ENCODE data around the gene PTPRA.
A peak's percentile ranks its signal among the peaks of the same experiment; 100 is the strongest.
"Not testable (repeated sequence)": the region's sequence is repeated elsewhere in the genome, so short reads cannot be mapped to it uniquely, and the experiment has no call there.

Gene PTPRA

GRCh38 chr20:2873010-2873746 is at the start of gene PTPRA:
Gene PTPRA, plus strand, starts transcription at chr20:2873481. Its CDS starts 90,797 bp downstream, at chr20:2964278.
- peak; percentile 77 for DNase-seq (ENCODE audit: low read depth)

- DNase-seq (ENCODE audit: low read depth) = no peak
These were observed 47.5 kb upstream of the PTPRA start for GRCh38 chr20:2825761-2826160.

- DNase-seq (ENCODE audit: low read depth) = no peak
These were observed 46.6 kb upstream of the PTPRA start for GRCh38 chr20:2826655-2827054.

GRCh38 chr20:2829376-2829775 is 43.9 kb upstream of the PTPRA start:
- DNase-seq (ENCODE audit: low read depth) = no peak

- not testable (repeated sequence) for DNase-seq (ENCODE audit: low read depth)
These were observed 42.1 kb upstream of the PTPRA start for GRCh38 chr20:2831206-2831605.

- DNase-seq (ENCODE audit: low read depth) = no peak
These were observed 39.5 kb upstream of the PTPRA start for GRCh38 chr20:2833761-2834160.

GRCh38 chr20:2834401-2835110 is 38.7 kb upstream of the PTPRA start:
- DNase-seq (ENCODE audit: low read depth) = no peak

GRCh38 chr20:2835331-2835796 is 37.9 kb upstream of the PTPRA start:
- no peak for DNase-seq (ENCODE audit: low read depth)

- no peak for DNase-seq (ENCODE audit: low read depth)
These were observed 37.2 kb upstream of the PTPRA start for GRCh38 chr20:2836035-2836434.

GRCh38 chr20:2837221-2837960 is 35.9 kb upstream of the PTPRA start:
- no peak for DNase-seq (ENCODE audit: low read depth)

- no peak for DNase-seq (ENCODE audit: low read depth)
These were observed 35.0 kb upstream of the PTPRA start for GRCh38 chr20:2838170-2838797.

GRCh38 chr20:2838847-2839671 is 34.2 kb upstream of the PTPRA start:
- no peak for DNase-seq (ENCODE audit: low read depth)

GRCh38 chr20:2839732-2840137 is 33.5 kb upstream of the PTPRA start:
- DNase-seq (ENCODE audit: low read depth) = no peak

GRCh38 chr20:2840138-2840966 is 32.9 kb upstream of the PTPRA start, which contains the start of the genes PCED1A and VPS16:
Gene PCED1A, minus strand, starts transcription at chr20:2840655. Its CDS starts 743 bp downstream, at chr20:2839912.
Gene VPS16, plus strand, starts transcription at chr20:2840745. Its CDS starts 30 bp downstream, at chr20:2840775.
- DNase-seq (ENCODE audit: low read depth) = peak; percentile 71

- DNase-seq (ENCODE audit: low read depth) = peak; percentile 40
These were observed 32.2 kb upstream of the PTPRA start for GRCh38 chr20:2840967-2841531.

GRCh38 chr20:2845607-2846006 is 27.7 kb upstream of the PTPRA start:
- DNase-seq (ENCODE audit: low read depth) = no peak

GRCh38 chr20:2846698-2847097 is 26.6 kb upstream of the PTPRA start:
- DNase-seq (ENCODE audit: low read depth) = no peak

- DNase-seq (ENCODE audit: low read depth) = no peak
These were observed 25.5 kb upstream of the PTPRA start for GRCh38 chr20:2847802-2848201.

- DNase-seq (ENCODE audit: low read depth) = no peak
These were observed 23.8 kb upstream of the PTPRA start for GRCh38 chr20:2849529-2849928.

- DNase-seq (ENCODE audit: low read depth) = no peak
These were observed 22.2 kb upstream of the PTPRA start for GRCh38 chr20:2851086-2851485.
